ENCODE measurements around the gene DUSP6. TPM values are rescaled to one million over a fixed set of nuclear protein-coding genes. Genes with fewer than 3 reads are reported as not detected.

The DUSP6 gene
- total and polyA plus RNA-seq, 4 donors: 24.1 to 37.0 (median 35.3) TPM

DNA sequence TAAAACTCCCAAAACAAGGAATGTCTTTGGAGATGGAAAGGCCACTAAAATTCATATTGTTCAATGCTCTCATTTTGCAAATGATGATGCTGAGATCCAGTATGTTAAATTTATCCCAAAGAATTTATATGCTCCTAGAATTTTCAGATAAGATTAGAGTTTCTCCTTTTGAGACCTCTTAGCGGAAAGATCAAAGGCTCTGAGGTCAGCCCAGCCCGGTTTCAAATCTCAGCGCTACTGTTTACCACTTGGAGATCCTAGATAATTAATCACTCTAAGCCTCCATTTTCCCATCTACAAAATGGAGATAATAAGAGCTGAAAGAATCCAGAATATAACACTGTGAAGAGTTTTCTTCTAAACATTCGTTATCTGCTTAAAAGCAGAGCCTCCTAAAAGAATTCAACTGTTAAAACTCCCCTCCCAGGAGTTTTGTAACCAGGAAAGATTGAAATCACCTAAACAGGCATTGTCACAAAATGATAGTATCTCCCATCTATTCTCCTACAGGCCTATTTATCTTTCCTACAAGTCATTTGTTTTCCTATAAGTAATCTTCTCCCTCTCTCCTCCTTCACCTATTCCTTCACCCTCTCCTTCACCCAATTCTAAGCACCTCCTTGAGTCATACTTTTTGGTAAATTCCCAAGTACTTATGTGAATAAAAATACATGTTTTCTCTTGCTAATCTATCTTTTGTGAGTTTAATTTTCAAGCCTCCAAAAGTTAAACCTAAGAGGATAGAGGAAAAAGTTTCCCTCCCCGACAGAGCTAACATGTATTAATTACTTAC lies 16.7 kb downstream of the DUSP6 start:
- H3K9me3 ChIP-seq (ENCODE audit: control insufficient read depth in 4 of 4, low read length in 3 of 4): no peaks in the 10 kb centered on the region
- no peak overlapping the region for H3K4me3 ChIP-seq (ENCODE audit: low read depth in 1 of 3, low read length in 3 of 3)
- DNase-seq (ENCODE audit: low spot score): no peak
- H3K9ac ChIP-seq (ENCODE audit: low read depth in 1 of 2, low read length in 2 of 2): no peak overlapping the region
- H3K4me1 ChIP-seq (ENCODE audit: control insufficient read depth in 4 of 4, insufficient read depth in 4 of 4, low read length in 3 of 4): peaks cover 0 to under 1% (median 0%) of the 10 kb centered on the region in 4 donors
- no peaks in the 10 kb centered on the region for H3K36me3 ChIP-seq (ENCODE audit: control insufficient read depth in 4 of 4, insufficient read depth in 3 of 4, low read depth in 1 of 4, low read length in 3 of 4)
- WGBS: 86% methylated on average over 5 of the region's 5 CpGs
- no peaks in the 10 kb centered on the region for H3K27me3 ChIP-seq (ENCODE audit: control insufficient read depth in 4 of 4, insufficient read depth in 4 of 4, low read length in 3 of 4)
- TF ChIP-seq TAF1 (conservative IDR thresholded peaks at IDR 0.05): no peak
- no peak for TF ChIP-seq JUND (IDR thresholded peaks at IDR 0.05)
- TF ChIP-seq, protein P1, sequence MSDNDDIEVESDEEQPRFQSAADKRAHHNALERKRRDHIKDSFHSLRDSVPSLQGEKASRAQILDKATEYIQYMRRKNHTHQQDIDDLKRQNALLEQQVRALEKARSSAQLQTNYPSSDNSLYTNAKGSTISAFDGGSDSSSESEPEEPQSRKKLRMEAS (IDR thresholded peaks at IDR 0.05): no peak
- TF ChIP-seq, protein P2, sequence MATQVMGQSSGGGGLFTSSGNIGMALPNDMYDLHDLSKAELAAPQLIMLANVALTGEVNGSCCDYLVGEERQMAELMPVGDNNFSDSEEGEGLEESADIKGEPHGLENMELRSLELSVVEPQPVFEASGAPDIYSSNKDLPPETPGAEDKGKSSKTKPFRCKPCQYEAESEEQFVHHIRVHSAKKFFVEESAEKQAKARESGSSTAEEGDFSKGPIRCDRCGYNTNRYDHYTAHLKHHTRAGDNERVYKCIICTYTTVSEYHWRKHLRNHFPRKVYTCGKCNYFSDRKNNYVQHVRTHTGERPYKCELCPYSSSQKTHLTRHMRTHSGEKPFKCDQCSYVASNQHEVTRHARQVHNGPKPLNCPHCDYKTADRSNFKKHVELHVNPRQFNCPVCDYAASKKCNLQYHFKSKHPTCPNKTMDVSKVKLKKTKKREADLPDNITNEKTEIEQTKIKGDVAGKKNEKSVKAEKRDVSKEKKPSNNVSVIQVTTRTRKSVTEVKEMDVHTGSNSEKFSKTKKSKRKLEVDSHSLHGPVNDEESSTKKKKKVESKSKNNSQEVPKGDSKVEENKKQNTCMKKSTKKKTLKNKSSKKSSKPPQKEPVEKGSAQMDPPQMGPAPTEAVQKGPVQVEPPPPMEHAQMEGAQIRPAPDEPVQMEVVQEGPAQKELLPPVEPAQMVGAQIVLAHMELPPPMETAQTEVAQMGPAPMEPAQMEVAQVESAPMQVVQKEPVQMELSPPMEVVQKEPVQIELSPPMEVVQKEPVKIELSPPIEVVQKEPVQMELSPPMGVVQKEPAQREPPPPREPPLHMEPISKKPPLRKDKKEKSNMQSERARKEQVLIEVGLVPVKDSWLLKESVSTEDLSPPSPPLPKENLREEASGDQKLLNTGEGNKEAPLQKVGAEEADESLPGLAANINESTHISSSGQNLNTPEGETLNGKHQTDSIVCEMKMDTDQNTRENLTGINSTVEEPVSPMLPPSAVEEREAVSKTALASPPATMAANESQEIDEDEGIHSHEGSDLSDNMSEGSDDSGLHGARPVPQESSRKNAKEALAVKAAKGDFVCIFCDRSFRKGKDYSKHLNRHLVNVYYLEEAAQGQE (IDR thresholded peaks at IDR 0.05): no peak
- TF ChIP-seq EGR1 (IDR thresholded peaks at IDR 0.05; ENCODE audit: low read depth in 2 of 2): no peak
- TF ChIP-seq FOXA2 (IDR thresholded peaks at IDR 0.05): no peak
- TF ChIP-seq NR2F2 (IDR thresholded peaks at IDR 0.05): no peak
- TF ChIP-seq, protein P3, sequence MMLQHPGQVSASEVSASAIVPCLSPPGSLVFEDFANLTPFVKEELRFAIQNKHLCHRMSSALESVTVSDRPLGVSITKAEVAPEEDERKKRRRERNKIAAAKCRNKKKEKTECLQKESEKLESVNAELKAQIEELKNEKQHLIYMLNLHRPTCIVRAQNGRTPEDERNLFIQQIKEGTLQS (IDR thresholded peaks at IDR 0.05): no peak
- TF ChIP-seq YY1 (IDR thresholded peaks at IDR 0.05): no peak
- no peak for TF ChIP-seq RXRA (IDR thresholded peaks at IDR 0.05)
- TF ChIP-seq, protein P4, sequence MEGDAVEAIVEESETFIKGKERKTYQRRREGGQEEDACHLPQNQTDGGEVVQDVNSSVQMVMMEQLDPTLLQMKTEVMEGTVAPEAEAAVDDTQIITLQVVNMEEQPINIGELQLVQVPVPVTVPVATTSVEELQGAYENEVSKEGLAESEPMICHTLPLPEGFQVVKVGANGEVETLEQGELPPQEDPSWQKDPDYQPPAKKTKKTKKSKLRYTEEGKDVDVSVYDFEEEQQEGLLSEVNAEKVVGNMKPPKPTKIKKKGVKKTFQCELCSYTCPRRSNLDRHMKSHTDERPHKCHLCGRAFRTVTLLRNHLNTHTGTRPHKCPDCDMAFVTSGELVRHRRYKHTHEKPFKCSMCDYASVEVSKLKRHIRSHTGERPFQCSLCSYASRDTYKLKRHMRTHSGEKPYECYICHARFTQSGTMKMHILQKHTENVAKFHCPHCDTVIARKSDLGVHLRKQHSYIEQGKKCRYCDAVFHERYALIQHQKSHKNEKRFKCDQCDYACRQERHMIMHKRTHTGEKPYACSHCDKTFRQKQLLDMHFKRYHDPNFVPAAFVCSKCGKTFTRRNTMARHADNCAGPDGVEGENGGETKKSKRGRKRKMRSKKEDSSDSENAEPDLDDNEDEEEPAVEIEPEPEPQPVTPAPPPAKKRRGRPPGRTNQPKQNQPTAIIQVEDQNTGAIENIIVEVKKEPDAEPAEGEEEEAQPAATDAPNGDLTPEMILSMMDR (IDR thresholded peaks at IDR 0.05; ENCODE audit: low read depth, low read length, missing input control): no peak
- TF ChIP-seq FOXA1 (IDR thresholded peaks at IDR 0.05): no peak
- TF ChIP-seq, protein P5, sequence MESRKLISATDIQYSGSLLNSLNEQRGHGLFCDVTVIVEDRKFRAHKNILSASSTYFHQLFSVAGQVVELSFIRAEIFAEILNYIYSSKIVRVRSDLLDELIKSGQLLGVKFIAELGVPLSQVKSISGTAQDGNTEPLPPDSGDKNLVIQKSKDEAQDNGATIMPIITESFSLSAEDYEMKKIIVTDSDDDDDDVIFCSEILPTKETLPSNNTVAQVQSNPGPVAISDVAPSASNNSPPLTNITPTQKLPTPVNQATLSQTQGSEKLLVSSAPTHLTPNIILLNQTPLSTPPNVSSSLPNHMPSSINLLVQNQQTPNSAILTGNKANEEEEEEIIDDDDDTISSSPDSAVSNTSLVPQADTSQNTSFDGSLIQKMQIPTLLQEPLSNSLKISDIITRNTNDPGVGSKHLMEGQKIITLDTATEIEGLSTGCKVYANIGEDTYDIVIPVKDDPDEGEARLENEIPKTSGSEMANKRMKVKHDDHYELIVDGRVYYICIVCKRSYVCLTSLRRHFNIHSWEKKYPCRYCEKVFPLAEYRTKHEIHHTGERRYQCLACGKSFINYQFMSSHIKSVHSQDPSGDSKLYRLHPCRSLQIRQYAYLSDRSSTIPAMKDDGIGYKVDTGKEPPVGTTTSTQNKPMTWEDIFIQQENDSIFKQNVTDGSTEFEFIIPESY (IDR thresholded peaks at IDR 0.05): no peak
- TF ChIP-seq SP1 (IDR thresholded peaks at IDR 0.05): no peak
- no peak for TF ChIP-seq HNF4A (conservative IDR thresholded peaks at IDR 0.05)
- no peak for TF ChIP-seq HNF4G (IDR thresholded peaks at IDR 0.05)
- no peak for TF ChIP-seq RAD21 (IDR thresholded peaks at IDR 0.05)
- TF ChIP-seq GABPA (IDR thresholded peaks at IDR 0.05 in 1 of 2, conservative IDR thresholded peaks at IDR 0.05 in 1 of 2): no peak
- no peak overlapping the region for H3K27ac ChIP-seq (ENCODE audit: low read depth in 1 of 2, low read length in 2 of 2)

All from liver (tissue), 9 donors.